HUES48 (cell line): Measurements from ENCODE around the gene CAPN9.

Source experiments
- H3K27ac ChIP-seq: one replicate; pipeline ENCODE4 v1.7.0; 2013; ENCODE audit warnings: low read depth, low read length, inconsistent platforms
- H3K27me3 ChIP-seq: 2 replicates; pipeline ENCODE4 v1.6.1; 2013; ENCODE audit warnings: mild to moderate bottlenecking, low read length; ENCODE audit not compliant: control insufficient read depth, insufficient read depth
- H3K36me3 ChIP-seq: 2 replicates; pipeline ENCODE4 v1.6.1; 2013; ENCODE audit warnings: low read length; ENCODE audit not compliant: control insufficient read depth, insufficient read depth
- H3K4me1 ChIP-seq: 2 replicates; pipeline ENCODE4 v1.6.1; 2013; ENCODE audit warnings: mild to moderate bottlenecking, low read length; ENCODE audit not compliant: control insufficient read depth, insufficient read depth
- H3K4me3 ChIP-seq: 2 replicates; pipeline ENCODE4 v1.5.1; 2013; ENCODE audit warnings: mild to moderate bottlenecking, low read depth, low read length
- H3K9ac ChIP-seq: 2 replicates; pipeline ENCODE4 v1.6.1; 2013; ENCODE audit warnings: mild to moderate bottlenecking, low read depth, low read length, moderate library complexity
- H3K9me3 ChIP-seq: 2 replicates; pipeline ENCODE4 v1.6.1; 2013; ENCODE audit warnings: low read length; ENCODE audit not compliant: control insufficient read depth, insufficient read depth

CAPN9 gene

GRCh38 chr1:230807561-230808280 is 60.5 kb downstream of the CAPN9 start:
- Histone ChIP-seq H3K4me3 (no peak overlapping the region), H3K4me1 (no peaks in the 10 kb centered on the region), H3K27ac (no peak overlapping the region), H3K9ac (no peak overlapping the region), H3K36me3 (no peaks in the 10 kb centered on the region), H3K27me3 (no peaks in the 10 kb centered on the region), H3K9me3 (no peaks in the 10 kb centered on the region)

GRCh38 chr1:230808281-230808872 is 61.2 kb downstream of the CAPN9 start:
- Histone ChIP-seq H3K4me3 (no peak overlapping the region), H3K27ac (no peak overlapping the region), H3K27me3 (no peaks in the 10 kb centered on the region), H3K4me1 (no peaks in the 10 kb centered on the region), H3K36me3 (no peaks in the 10 kb centered on the region), H3K9ac (no peak overlapping the region), H3K9me3 (no peaks in the 10 kb centered on the region)

GRCh38 chr1:230809256-230809990 is 62.2 kb downstream of the CAPN9 start:
- no peak overlapping the region for H3K9ac ChIP-seq
- no peaks in the 10 kb centered on the region for H3K27me3 ChIP-seq
- no peaks in the 10 kb centered on the region for H3K36me3 ChIP-seq
- H3K9me3 ChIP-seq, result no peaks in the 10 kb centered on the region
- H3K27ac ChIP-seq, result no peak overlapping the region
- no peak overlapping the region for H3K4me3 ChIP-seq
- H3K4me1 ChIP-seq, result no peaks in the 10 kb centered on the region

- Histone ChIP-seq H3K9me3 (no peaks in the 10 kb centered on the region), H3K4me3 (no peak overlapping the region), H3K27ac (no peak overlapping the region), H3K4me1 (no peaks in the 10 kb centered on the region), H3K36me3 (no peaks in the 10 kb centered on the region), H3K9ac (no peak overlapping the region), H3K27me3 (no peaks in the 10 kb centered on the region)
Measured at GRCh38 chr1:230812568-230812967, 65.4 kb downstream of the CAPN9 start.

- Histone ChIP-seq H3K9ac (no peak overlapping the region), H3K9me3 (no peaks in the 10 kb centered on the region), H3K4me3 (no peak overlapping the region), H3K27ac (no peak overlapping the region), H3K27me3 (no peaks in the 10 kb centered on the region), H3K36me3 (no peaks in the 10 kb centered on the region), H3K4me1 (no peaks in the 10 kb centered on the region)
Measured at GRCh38 chr1:230814949-230815692, 67.9 kb downstream of the CAPN9 start.

- Histone ChIP-seq H3K9me3 (no peaks in the 10 kb centered on the region), H3K9ac (no peak overlapping the region), H3K36me3 (no peaks in the 10 kb centered on the region), H3K27ac (no peak overlapping the region), H3K4me1 (no peaks in the 10 kb centered on the region), H3K4me3 (no peak overlapping the region), H3K27me3 (no peaks in the 10 kb centered on the region)
Measured at GRCh38 chr1:230816018-230816417, 68.8 kb downstream of the CAPN9 start.

- H3K9ac ChIP-seq, result no peak overlapping the region
- no peaks in the 10 kb centered on the region for H3K4me1 ChIP-seq
- no peak overlapping the region for H3K4me3 ChIP-seq
- H3K27me3 ChIP-seq, result no peaks in the 10 kb centered on the region
- H3K36me3 ChIP-seq, result no peaks in the 10 kb centered on the region
- H3K9me3 ChIP-seq, result no peaks in the 10 kb centered on the region
- no peak overlapping the region for H3K27ac ChIP-seq
Measured at GRCh38 chr1:230818367-230818766, 71.2 kb downstream of the CAPN9 start.

GRCh38 chr1:230818901-230819300 is 71.7 kb downstream of the CAPN9 start:
- Histone ChIP-seq H3K4me1 (no peaks in the 10 kb centered on the region), H3K27me3 (no peaks in the 10 kb centered on the region), H3K9me3 (no peaks in the 10 kb centered on the region), H3K9ac (no peak overlapping the region), H3K4me3 (no peak overlapping the region), H3K36me3 (no peaks in the 10 kb centered on the region), H3K27ac (no peak overlapping the region)

GRCh38 chr1:230819976-230820375 is 72.8 kb downstream of the CAPN9 start:
- Histone ChIP-seq H3K27ac (no peak overlapping the region), H3K9ac (no peak overlapping the region), H3K27me3 (no peaks in the 10 kb centered on the region), H3K9me3 (no peaks in the 10 kb centered on the region), H3K36me3 (no peaks in the 10 kb centered on the region), H3K4me3 (no peak overlapping the region), H3K4me1 (no peaks in the 10 kb centered on the region)

- Histone ChIP-seq H3K4me3 (no peak overlapping the region), H3K27me3 (no peaks in the 10 kb centered on the region), H3K36me3 (no peaks in the 10 kb centered on the region), H3K4me1 (no peaks in the 10 kb centered on the region), H3K9me3 (no peaks in the 10 kb centered on the region), H3K9ac (no peak overlapping the region), H3K27ac (no peak overlapping the region)
Measured at GRCh38 chr1:230820568-230820967, 73.4 kb downstream of the CAPN9 start.
